ENCODE data around the gene FFAR4. TPM values are rescaled to one million over a fixed set of nuclear protein-coding genes. Genes with fewer than 3 reads are reported as not detected.
A peak's percentile ranks its signal among the peaks of the same experiment; 100 is the strongest.

Gene FFAR4
- total RNA-seq, 1 donor from 2014 or later: not detected

GRCh38 chr10:93601774-93602162, 35.3 kb downstream of the FFAR4 start:
- TF ChIP-seq CTCF (IDR thresholded peaks at IDR 0.05; ENCODE audit: partially characterized antibody, unreplicated experiment): no peak
- peaks cover 4% of the 10 kb centered on the region for H3K36me3 Mint-ChIP-seq (ENCODE audit: unreplicated experiment)
- peaks cover 8% of the 10 kb centered on the region for H3K27me3 Mint-ChIP-seq (ENCODE audit: unreplicated experiment)
- H3K4me3 Mint-ChIP-seq (ENCODE audit: unreplicated experiment): peak overlapping the region; percentile 79
- peaks cover 6% of the 10 kb centered on the region for H3K4me1 Mint-ChIP-seq (ENCODE audit: low read depth, unreplicated experiment)
- DNase-seq: no peak
- H3K27ac Mint-ChIP-seq (ENCODE audit: unreplicated experiment): no peak overlapping the region
- peaks cover 4% of the 10 kb centered on the region for H3K9me3 Mint-ChIP-seq (ENCODE audit: unreplicated experiment)

GRCh38 chr10:93603023-93603422, 36.6 kb downstream of the FFAR4 start:
- Mint-ChIP-seq H3K4me3 (ENCODE audit: unreplicated experiment) (no peak overlapping the region), H3K27me3 (ENCODE audit: unreplicated experiment) (peaks cover 8% of the 10 kb centered on the region), H3K27ac (ENCODE audit: unreplicated experiment) (no peak overlapping the region), H3K4me1 (ENCODE audit: low read depth, unreplicated experiment) (peaks cover 6% of the 10 kb centered on the region), H3K36me3 (ENCODE audit: unreplicated experiment) (peaks cover 4% of the 10 kb centered on the region), H3K9me3 (ENCODE audit: unreplicated experiment) (peaks cover 6% of the 10 kb centered on the region)
- TF ChIP-seq CTCF (IDR thresholded peaks at IDR 0.05; ENCODE audit: partially characterized antibody, unreplicated experiment): no peak
- no peak for DNase-seq

- Mint-ChIP-seq H3K27ac (ENCODE audit: unreplicated experiment) (no peak overlapping the region), H3K4me3 (ENCODE audit: unreplicated experiment) (no peak overlapping the region), H3K27me3 (ENCODE audit: unreplicated experiment) (peaks cover 8% of the 10 kb centered on the region), H3K4me1 (ENCODE audit: low read depth, unreplicated experiment) (peaks cover 6% of the 10 kb centered on the region), H3K36me3 (ENCODE audit: unreplicated experiment) (peaks cover 4% of the 10 kb centered on the region), H3K9me3 (ENCODE audit: unreplicated experiment) (peaks cover 6% of the 10 kb centered on the region)
- DNase-seq: no peak
- TF ChIP-seq CTCF (IDR thresholded peaks at IDR 0.05; ENCODE audit: partially characterized antibody, unreplicated experiment): no peak
Observed at GRCh38 chr10:93604146-93604545, 37.7 kb downstream of the FFAR4 start.

GRCh38 chr10:93608421-93608820, 42.0 kb downstream of the FFAR4 start:
- peaks cover 3% of the 10 kb centered on the region for H3K4me1 Mint-ChIP-seq (ENCODE audit: low read depth, unreplicated experiment)
- no peak overlapping the region for H3K4me3 Mint-ChIP-seq (ENCODE audit: unreplicated experiment)
- peaks cover 4% of the 10 kb centered on the region for H3K27me3 Mint-ChIP-seq (ENCODE audit: unreplicated experiment)
- DNase-seq: no peak
- H3K27ac Mint-ChIP-seq (ENCODE audit: unreplicated experiment): no peak overlapping the region
- peaks cover 3% of the 10 kb centered on the region for H3K9me3 Mint-ChIP-seq (ENCODE audit: unreplicated experiment)
- no peak for TF ChIP-seq CTCF (IDR thresholded peaks at IDR 0.05; ENCODE audit: partially characterized antibody, unreplicated experiment)
- H3K36me3 Mint-ChIP-seq (ENCODE audit: unreplicated experiment): peaks cover 4% of the 10 kb centered on the region

- peaks cover 1% of the 10 kb centered on the region for H3K9me3 Mint-ChIP-seq (ENCODE audit: unreplicated experiment)
- H3K36me3 Mint-ChIP-seq (ENCODE audit: unreplicated experiment): peaks cover 4% of the 10 kb centered on the region
- H3K27me3 Mint-ChIP-seq (ENCODE audit: unreplicated experiment): peaks cover 4% of the 10 kb centered on the region
- no peak for DNase-seq
- no peak for TF ChIP-seq CTCF (IDR thresholded peaks at IDR 0.05; ENCODE audit: partially characterized antibody, unreplicated experiment)
- no peak within 1 kb of the TSS for H3K27ac Mint-ChIP-seq (ENCODE audit: unreplicated experiment)
- H3K4me3 Mint-ChIP-seq (ENCODE audit: unreplicated experiment): no peak within 1 kb of the TSS
- no peaks in the 10 kb centered on the region for H3K4me1 Mint-ChIP-seq (ENCODE audit: low read depth, unreplicated experiment)
Observed at GRCh38 chr10:93612311-93612710, 45.8 kb downstream of the FFAR4 start, which contains the start of gene PDE6C. Gene PDE6C, plus strand, starts transcription at chr10:93612537. Its CDS starts 189 bp downstream, at chr10:93612726.
